Thyroid gland (tissue), 4 donors: ENCODE data around the gene PSMG3.

Experiments used
- CTCF ChIP-seq, 6 experiments: fragments of 200-600 bp in 3 of 6; fragments of 450-650 bp in 3 of 6; sonication (generic) in 3 of 6; IDR thresholded peaks; one replicate each; pipeline ENCODE4 v1.5.1; 2016 to 2019; ENCODE audit warnings: antibody characterized with exemption in 6 of 6, mild to moderate bottlenecking in 2 of 6, inconsistent platforms in 1 of 6, moderate library complexity in 1 of 6
- POLR2A ChIP-seq, 2 donors: fragments of 450-650 bp; IDR thresholded peaks; one replicate each; pipeline ENCODE4 v1.6.1; 2017; ENCODE audit warnings: antibody characterized with exemption in 2 of 2, mild to moderate bottlenecking in 2 of 2, moderate library complexity in 1 of 2

GRCh38 chr7:1591396-1591795 is 21.6 kb upstream of the PSMG3 start:
- TF ChIP-seq CTCF (IDR thresholded peaks at IDR 0.05) (no peak), POLR2A (IDR thresholded peaks at IDR 0.05) (no peak)
